HT1080 (cell line): Measurements from ENCODE around the gene FBXW7. TPM values are rescaled to one million over a fixed set of nuclear protein-coding genes. Genes with fewer than 3 reads are reported as not detected.
"Not testable (repeated sequence)": the region's sequence is repeated elsewhere in the genome, so short reads cannot be mapped to it uniquely, and the experiment has no call there.

Experiments used
- DNase-seq: peaks from one replicate; pipeline ENCODE4 v3.0.0-alpha.2; 2015; ENCODE audit warnings: low read depth
- total RNA-seq: library from RNA; depleted of rRNA; stranded (reverse); fragments of >200 nt; shearing (Covaris generic); gene quantifications from 2 replicates; pipeline ENCODE4 v1.2.3, GENCODE V29; 2014

FBXW7 gene
- total RNA-seq, 1 experiment from 2014 or later = 17.4 TPM

DNA sequence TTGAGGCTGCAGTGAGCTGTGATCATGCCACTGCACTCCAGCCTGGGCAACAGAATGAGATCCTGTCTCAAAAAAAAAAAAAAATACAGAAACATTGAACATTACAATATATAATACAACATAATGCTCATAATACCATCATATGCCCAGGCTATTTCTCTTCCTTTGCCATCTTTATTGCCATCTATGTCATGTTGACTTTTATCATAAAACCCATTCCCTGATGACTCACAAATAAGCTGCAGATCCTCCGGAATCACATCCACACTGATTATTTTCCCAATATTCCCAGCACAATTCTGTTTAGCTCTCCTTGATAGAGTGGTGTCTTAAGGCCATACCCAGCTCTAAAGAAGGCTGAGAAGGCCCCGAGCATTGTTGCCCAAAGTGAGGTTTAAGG is 9.2 kb upstream of the FBXW7 start:
- DNase-seq = no peak

DNA sequence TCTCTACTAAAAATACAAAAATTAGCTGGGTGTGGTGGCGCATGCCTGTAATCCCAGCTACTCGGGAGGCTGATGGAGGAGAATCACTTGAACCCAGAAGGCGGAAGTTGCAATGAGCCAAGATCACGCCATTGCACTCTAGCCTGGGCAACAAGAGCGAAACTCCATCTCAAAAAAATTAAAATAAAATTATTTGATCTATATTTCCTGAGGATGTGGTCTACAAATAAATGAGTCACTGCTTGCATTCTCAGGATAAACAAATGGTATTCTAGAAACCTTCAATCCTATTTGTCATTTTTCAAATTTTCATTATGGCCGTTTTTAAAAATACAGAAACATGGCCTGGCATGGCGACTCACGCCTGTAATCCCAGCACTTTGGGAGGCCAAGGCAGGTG is 8.6 kb upstream of the FBXW7 start:
- DNase-seq = not testable (repeated sequence)

DNA sequence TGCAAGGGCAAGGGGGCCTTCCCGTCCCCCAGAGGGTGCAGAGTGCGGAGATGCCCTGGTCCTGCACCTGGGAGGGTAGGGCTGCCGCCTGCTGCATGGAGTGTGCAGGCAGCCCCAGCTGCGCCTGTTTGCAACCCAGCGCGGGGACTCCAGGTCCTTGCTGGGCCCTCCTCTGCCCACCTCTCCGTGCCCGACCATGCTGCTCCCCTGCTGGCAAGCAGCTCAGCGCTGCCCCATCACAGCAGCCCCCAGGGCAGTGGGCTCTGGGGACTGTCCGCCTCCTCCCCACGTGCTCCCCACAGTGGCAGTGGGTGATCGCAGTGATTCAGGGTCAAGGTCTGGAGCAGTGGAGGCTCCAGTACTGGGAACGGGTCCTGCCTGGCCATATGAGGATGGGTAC is 5.0 kb upstream of the FBXW7 start:
- DNase-seq = no peak

DNA sequence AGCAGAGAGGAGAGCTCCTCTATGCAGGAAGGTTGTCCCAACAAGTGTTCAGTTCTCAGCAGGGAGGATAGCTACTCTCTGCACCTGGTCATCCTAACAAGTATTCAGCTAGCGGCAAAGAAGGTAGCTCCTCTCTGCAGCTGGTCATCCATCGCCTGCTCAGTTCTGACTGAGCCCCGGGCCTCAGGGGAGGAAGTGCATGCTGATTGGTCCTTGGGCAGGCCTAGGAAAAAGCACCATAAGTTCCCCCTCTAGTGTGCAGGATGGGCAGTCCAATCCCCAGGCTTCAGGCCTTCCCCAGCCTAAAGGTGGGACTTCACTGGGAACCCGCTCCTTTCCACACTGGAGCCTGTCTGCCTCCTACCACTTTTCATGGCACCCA is 4.4 kb upstream of the FBXW7 start:
- DNase-seq = peak; percentile 12

DNA sequence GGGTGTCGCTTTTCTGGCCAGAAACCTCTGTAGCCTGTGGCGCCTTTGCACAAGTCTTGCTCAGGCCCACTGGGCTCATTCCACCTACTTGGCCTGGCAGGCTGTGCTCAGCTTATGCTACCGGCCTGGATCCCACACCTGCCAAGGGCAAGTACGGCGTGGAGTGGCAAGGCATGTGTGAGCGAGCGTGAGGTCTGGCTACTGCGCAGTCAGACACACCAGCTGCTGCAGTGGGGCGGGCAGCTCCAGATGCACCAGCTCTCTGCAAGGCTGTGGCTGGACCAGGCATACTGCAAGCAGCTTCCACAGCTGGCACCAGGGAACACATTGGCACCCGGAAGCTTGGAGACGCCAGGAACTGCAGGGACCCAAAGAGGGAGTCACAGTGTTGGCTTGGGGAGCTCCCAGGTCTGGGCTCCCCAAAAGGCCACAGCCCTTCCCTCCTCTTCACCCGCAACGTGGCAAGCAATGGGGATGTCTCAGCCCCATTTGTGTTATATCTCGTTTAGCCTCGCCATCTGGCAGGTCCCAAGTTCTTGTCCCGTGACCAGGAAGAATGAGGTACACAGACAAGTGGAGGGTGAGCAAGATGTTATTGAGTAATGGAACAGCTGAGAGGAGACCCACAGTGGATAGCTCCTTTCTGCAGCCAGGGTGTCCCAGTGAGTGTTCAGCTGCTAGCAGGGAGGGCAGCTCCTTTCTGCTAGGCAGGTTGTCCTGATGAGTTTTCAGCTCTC is 3.8 kb upstream of the FBXW7 start:
- no peak for DNase-seq

DNA sequence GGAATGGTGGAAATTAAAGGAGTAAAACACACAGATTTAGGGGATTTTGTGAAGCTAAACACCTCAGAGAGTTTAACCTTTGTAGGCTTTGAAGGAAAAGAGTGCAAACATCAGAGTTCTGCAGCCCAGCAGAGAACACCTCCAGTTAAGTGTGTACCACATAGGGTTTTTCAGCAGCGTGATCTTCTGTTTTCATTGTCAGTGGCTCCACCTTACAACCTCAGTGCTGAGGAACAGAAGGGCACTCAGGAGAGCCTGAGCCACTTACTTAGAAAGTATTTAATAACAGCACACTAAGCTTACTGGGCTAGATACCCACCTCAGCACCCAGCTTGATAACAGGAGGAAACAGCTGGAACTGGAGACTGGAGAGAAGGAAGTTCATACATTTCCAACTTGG is 2.0 kb upstream of the FBXW7 start:
- no peak for DNase-seq

DNA sequence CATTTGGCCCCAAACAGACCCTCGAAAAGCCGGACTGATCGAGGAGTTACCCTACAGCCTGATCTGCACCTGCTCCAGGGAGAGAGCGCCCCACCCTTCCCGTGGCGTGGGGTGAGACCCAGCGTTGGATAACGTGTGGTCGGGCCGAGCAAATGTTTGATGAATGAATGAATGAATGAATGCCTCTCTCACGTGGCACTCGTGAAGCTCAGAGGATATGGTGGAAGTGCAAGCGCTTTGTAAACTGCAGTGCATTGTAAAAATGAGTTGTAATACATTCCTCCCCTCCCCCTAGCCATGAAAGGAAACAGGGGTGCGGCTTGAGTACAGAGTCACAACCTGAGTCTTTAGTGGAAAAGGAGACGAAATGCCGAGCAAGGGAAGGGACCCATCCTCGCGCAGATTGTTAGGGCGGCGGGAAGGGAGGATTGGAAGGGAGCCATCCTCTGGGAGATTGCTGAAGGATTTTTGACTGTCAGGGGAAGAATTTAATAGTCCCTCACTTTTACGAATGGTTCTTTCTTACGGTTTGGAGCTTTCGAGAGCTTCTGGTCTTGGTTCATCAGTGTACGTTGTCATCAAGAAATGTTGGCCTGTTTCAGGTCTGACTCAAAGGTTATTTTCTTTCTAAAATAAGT is 772 bp upstream of the FBXW7 start:
- DNase-seq = no peak

DNA sequence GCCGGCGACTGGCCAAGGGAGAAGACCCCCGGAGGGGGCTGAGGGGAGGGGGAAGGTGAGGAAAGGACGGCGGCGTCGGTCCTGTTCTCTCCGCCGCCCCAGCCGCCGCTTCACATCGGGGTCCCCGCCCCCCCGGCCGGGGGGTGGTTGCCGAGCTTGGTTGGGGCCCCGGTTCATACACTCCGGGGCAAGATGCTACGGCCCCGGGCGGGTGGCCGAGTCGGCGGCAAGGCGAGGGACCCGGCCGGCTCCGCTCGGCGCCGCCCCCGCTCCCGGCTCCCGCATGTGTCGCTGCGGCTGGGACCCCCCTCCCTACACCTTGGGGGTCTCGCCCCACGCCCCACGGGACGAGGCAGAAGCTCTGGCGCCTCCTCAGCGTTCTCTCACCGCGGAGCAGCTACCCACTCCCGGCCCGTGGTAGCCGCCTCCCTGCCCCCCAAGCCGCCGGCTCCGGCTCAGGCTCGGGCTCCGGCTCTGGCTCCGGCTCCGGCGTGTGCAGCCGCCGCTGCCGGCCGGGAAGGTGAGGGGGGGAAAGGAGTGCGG is 461 bp downstream of the FBXW7 start:
- DNase-seq = no peak

DNA sequence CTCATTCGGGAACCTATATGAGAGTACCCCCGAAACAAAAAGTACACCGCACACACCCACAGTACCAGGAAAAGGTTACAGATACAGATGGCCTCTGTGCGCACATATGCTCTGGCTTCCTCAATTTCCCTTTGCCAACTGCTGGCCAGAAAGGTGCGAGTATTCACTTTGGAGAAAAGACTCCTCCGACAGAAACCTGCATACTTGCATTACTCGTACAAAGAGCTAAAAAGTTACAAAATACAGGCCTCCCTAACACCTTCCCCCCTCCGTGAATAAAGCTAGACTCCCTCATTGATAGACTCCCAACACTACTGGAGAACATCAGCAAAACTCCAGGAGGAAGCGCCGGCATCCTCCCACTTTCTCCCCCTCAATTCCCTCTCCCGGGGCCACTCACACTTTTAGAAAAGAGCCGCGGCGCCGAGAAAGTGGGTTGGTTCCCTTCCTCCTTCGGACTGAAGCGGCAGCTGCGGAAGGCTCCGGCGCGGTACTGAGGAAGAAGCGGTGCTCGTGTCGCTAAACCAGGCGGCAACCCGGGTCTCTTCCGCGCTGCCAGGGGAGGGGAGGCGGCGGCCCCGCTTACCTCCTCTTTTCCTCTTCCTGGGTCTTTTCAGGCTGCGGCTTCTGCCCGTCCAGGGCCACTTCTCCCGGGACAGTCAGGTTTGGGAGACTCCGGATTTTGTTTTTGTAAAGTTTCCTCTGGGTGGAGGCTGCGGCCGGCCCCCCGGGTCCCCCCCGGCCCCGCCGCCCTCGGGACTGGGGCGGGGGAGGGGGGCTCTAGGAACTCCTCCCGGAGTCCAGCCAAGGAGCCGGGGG is 1.1 kb downstream of the FBXW7 start:
- DNase-seq = peak; percentile 11

DNA sequence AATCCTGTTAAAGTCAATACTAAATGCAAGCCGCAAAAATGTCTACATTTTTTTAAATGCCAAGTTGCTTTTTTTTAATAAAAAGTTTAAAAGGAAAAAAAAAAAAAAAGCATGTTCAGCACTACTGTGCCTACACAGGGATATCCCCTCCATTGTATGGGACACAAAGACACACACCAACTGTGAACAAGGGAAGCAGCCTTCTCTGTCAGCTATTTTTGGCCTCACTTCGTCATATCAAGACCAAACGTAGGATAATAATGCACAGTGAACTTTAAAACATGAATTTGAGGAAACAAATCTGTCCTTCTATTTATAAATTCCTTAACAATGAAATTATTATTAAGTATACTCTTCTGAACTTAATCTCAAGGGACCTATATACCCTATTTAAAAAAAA is 4.4 kb downstream of the FBXW7 start:
- no peak for DNase-seq

DNA sequence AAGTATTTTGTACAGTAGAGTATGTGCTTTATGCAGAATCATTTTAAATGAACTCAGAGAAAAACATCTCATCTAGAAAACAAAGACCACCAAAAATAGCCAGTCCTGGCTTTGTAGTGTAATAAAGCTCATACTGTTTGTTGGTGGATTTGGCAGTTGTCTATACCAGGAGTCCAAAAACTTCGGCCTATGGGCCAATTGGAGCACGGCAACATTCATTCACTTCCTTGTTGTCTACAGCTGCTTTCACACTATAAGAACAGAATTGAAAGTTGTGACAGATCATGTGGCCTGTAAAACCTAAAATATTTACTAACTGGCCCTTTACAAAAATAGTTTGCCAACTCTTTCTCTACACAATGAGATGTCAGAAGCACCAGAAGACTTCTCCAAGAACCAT is 5.3 kb downstream of the FBXW7 start:
- DNase-seq = no peak

DNA sequence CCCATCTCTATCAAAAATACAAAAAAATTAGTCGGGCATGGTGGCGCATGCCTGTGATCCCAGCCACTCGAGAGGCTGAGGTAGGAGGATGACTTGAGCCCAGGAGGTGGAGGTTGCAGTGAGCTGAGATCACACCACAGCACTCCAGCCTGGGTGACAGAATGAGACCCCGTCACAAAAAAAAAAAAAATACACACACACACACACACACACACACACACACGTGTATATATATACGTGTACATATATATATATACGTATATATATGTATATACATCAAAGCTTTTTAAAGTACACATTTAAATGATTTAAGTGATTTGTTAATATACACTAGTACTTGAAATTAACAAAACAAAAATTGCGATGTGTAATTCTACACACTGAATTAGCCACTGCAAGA is 6.0 kb downstream of the FBXW7 start:
- no peak for DNase-seq

DNA sequence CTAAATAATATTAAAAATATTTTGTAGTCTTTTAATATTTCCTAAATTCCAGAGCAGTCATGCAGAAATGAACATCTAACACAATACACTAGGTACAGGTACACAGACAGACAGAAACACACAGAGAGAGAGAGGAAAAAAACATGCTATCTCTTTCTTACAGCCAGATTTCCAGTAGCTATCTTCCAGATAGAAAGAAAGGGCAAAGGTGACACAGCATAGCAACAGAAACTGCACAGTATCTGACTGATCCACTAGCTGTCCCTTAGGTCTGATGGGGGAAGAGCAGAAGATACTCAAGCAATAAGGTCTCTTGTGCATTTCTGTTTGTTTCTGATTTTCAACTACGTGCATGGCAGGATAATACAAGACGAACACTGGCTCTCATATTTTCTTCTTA is 7.8 kb downstream of the FBXW7 start:
- DNase-seq = no peak

DNA sequence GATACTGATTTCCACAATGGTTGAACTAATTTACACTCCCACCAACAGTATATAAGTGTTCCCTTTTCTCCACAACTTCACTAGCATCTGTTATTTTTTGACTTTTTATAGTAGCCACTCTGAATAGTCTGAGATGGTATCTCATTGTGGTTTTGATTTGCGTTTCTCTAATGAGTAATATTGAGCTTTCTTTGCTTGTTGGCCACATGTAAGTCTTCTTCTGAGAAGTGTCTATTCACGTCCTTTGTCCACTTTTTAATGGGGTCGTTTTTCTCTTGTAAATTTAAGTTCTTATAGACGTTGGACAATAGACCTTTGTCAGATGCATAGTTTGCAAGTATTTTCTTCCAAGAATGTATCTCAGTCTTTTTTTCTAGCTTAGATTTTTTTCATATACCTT is 10.0 kb downstream of the FBXW7 start:
- DNase-seq = no peak

DNA sequence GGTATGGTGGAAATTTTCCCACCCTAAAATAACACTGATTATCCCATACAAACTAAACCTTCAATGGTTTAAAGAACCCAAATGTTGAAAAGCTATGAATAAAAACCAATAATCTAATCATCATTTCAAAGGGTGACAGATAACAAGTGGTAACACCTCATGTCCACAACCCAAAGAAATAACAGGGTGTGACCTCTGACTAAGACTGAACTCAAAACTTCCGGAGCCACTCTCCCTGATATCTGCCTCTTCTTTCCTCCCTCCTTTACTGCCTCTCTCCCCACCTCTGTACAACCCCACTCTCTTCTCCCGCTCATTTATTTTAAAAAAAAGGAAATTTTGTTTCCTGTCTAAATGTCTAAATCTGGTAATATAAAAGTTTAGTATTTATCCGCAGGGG is 11.5 kb downstream of the FBXW7 start:
- DNase-seq = no peak

DNA sequence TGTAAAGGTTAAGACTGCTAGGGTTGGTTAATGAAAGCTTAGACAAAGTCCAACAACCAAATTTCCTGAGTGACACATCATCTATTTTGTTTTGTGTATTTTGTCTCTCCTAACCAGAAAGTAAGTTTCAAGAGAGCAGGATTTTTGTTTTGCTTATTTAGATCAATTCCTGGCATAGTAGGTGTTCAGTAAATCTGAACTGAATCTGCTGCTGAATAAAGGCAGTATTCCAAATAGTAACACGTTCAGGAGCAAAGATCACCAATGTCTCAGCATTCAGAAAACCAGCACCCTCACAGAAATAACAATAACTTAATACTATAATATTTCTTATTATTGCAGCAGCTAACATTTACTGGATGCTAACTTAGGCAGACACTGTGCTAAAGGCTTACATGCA is 12.2 kb downstream of the FBXW7 start:
- no peak for DNase-seq

DNA sequence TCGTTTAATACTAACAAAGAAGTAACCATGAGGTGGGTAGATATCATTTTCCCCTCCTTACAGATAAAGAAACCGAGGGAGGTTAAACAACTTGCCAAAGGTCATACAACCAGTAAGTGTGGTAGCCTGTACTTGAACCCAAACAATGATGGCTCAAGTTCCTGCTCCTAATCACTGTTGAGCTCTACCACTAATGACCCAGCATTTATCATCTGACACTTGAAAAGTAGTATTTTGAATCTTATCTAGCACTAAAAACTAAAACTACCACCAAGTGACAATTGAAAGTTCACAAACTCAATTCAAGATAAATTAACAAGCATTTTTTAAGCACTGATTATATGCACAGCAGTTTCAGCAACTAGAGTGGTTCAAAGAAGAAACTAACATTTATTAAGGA is 13.1 kb downstream of the FBXW7 start:
- DNase-seq = no peak

DNA sequence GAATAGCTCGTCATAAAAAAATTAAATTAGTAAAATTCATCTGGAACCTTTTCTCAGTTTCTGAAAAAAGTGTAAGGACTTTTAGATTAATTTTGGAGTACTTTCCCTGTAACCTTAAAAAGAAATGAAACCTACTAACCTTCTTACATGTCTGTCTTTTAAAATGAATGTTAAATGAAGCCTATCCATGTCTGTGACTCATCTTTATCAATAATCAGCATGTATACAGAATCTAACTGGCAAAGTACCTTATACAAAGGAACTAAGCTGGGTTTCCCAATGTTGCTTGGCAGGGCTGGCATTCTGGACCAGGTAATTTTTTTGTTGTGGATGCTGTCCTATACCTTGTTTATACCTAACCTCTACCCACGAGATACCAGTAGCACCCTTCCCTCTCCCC is 13.6 kb downstream of the FBXW7 start:
- no peak for DNase-seq

DNA sequence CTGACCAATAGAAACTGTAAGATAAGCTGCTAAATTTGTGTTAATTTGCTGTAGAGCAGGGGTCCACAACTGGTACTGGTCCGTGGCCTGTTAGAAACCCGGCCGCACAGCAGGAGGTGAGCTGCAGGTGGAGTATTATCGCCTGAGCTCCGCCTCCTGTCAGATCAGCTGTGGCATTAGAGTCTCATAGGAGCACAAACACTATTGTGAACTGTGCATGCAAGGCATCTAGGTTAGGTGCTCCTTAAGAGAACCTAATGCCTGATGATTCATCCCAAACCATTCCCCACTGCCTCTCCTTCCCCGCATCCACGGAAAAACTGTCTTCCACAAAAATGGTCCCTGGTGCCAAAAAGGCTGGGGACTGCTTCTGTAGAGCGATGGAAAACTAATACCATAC is 19.7 kb downstream of the FBXW7 start:
- DNase-seq = no peak

DNA sequence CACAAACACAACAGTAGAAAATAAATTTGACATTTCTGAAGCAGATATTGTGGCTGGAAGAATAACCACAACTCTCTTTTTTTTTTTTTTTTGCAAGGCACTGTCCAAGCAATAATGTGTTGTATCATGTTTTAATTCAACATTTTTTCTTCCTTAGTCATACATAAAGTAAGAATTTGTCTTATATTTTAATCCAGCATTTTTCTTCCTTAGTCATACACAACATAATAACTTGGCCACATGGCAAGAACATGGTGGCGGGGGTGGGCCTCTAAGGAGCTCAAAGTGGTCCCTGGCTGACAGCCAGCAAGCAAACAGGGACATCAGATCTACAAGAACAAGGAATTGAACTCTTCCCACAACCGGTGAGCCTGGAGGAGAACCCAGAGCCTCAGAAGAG is 20.2 kb downstream of the FBXW7 start:
- peak; percentile 70 for DNase-seq

DNA sequence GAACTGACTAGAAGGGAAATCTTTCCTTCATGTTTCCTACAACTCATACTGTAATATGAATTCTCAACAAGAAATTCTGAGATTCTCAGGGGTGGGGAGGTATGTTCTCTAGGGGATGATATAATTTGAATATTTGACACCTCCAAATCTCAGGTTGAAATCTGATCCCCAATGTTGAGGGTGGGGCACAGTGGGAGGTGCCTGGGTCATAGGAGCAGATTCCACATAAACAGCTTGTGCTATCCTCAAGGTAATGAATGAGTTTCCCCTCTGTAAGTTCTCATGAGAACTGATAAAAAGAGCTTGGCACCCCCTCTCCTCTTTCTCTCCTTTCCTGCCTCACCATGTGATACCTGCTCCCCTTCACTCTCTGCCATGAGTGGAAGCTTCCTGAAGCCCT is 21.5 kb downstream of the FBXW7 start:
- DNase-seq = no peak

DNA sequence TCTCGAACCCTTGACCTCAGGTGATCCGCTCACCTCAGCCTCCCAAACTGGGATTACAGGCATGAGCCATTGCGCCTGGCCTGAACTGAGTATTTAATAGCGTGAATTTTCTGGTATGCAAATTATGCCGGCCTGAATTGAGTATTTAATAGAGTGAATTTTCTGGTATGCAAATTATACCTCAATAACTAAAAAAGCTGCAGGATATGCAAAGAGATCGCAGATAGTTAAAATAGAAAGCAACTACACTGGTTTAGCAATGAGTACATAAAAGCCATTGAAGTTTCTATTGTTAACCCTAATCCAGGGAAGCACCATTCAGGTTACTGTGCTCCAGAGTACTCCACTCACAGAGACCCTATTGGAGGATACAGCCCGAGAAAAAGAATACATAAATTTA is 22.8 kb downstream of the FBXW7 start:
- no peak for DNase-seq
